Activated naive CD8-positive, alpha-beta T cell (primary cell): ENCODE data around the gene NBPF8.
"Not testable (repeated sequence)": the region's sequence is repeated elsewhere in the genome, so short reads cannot be mapped to it uniquely, and the experiment has no call there.

Source experiments
- H3K27ac Mint-ChIP-seq: one replicate; pipeline ENCODE4 v1.8.0; 2021; ENCODE audit warnings: mixed read lengths
- H3K27me3 Mint-ChIP-seq: one replicate; pipeline ENCODE4 v1.8.0; 2021; ENCODE audit warnings: mixed read lengths
- H3K36me3 Mint-ChIP-seq: one replicate; pipeline ENCODE4 v1.8.0; 2021; ENCODE audit warnings: mixed read lengths
- H3K4me1 Mint-ChIP-seq: one replicate; pipeline ENCODE4 v1.8.0; 2021; ENCODE audit warnings: low read depth, mixed read lengths
- H3K4me3 Mint-ChIP-seq: one replicate; pipeline ENCODE4 v1.8.0; 2021; ENCODE audit warnings: mild to moderate bottlenecking, mixed read lengths
- H3K9me3 Mint-ChIP-seq: one replicate; pipeline ENCODE4 v1.8.0; 2021; ENCODE audit warnings: low read depth, mixed read lengths

The NBPF8 gene

GRCh38 chr1:120414911-120415480 is at the start of gene NBPF8:
Gene NBPF8 (plus strand): TSS chr1:120415035. CDS start chr1:120436523, 21,488 bp downstream.
- not testable (repeated sequence) for H3K27me3 Mint-ChIP-seq, H3K4me1 Mint-ChIP-seq, H3K9me3 Mint-ChIP-seq, H3K36me3 Mint-ChIP-seq
- Mint-ChIP-seq H3K4me3 (peak within 1 kb of the TSS; percentile 95), H3K27ac (peak within 1 kb of the TSS; percentile 87)

- H3K36me3 Mint-ChIP-seq, H3K9me3 Mint-ChIP-seq, H3K4me1 Mint-ChIP-seq, H3K27ac Mint-ChIP-seq, H3K27me3 Mint-ChIP-seq, H3K4me3 Mint-ChIP-seq: not testable (repeated sequence)
Measured at GRCh38 chr1:120367709-120368108, 47.1 kb upstream of the NBPF8 start.

- not testable (repeated sequence) for H3K27ac Mint-ChIP-seq, H3K4me1 Mint-ChIP-seq, H3K4me3 Mint-ChIP-seq
Measured at GRCh38 chr1:120386651-120387050, 28.2 kb upstream of the NBPF8 start.

GRCh38 chr1:120388597-120389126 is 26.2 kb upstream of the NBPF8 start:
- not testable (repeated sequence) for H3K9me3 Mint-ChIP-seq, H3K4me3 Mint-ChIP-seq, H3K27ac Mint-ChIP-seq, H3K27me3 Mint-ChIP-seq, H3K36me3 Mint-ChIP-seq, H3K4me1 Mint-ChIP-seq

More at GRCh38 chr1:120386651-120387050, 28.2 kb upstream of the NBPF8 start:
- not testable (repeated sequence) for H3K9me3 Mint-ChIP-seq, H3K27me3 Mint-ChIP-seq, H3K36me3 Mint-ChIP-seq

DNA sequence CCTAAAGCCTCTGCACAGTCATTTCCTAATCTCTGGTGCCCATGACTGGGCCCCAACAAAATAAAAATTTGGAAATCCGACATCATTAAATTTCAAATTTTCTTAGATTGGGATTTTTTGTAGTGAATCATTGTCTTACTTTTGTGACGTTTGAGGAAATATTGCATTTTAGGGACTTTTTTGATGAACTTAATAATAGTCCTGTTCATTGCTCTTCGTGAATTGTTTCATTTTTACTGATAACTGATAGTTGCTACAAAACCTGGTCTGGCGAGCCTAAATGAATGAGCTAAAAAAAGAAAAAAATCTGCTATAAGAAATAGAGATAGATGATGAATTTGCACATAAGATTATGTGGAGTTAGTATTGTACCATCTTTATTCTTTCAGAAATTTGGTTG is 23.5 kb upstream of the NBPF8 start:
- H3K9me3 Mint-ChIP-seq, result not testable (repeated sequence)

DNA sequence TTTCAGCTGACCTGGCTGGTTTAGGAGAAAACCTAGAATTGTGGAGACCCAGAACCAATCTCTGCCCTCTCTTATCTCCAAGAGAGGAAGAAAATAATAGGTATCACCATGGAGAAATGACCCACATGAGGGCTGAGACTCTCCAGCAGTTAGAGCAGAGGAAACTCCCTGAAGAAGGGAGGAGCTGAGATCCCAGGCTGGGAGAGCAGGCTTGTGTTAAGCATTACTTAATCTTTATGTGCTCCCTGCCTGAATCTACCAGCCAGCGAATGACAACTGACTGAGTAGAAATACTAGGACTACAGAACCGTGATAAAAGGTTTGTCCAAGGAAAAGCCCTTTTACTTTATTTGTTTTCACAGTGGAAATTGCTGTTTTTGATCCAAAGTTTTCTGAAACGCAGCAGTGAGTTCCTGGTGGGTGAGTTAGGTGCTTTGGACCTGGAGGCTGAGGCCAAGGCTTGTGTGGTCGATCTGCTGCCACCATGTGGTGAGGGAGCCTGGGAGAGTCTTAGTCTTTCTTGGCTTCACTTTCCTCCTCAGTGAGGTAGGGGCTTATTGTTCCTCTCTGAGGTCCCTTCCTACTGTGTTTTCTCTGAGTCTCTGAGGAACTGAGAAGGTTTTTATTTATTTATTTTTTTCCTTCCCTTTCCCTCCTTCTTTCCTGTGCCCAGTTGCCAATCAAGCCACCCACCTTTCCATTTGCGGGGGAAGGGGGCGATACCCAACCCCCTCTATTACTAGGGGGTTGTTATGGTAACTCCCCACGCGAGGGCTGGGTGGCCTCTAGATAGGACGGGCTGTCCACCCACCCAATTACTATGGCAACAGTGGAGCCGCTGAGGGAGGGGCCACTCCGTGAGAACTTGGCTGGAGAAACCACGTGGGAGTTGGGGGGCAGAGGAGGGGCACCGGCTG is 21.3 kb upstream of the NBPF8 start:
- not testable (repeated sequence) for H3K9me3 Mint-ChIP-seq, H3K36me3 Mint-ChIP-seq, H3K4me1 Mint-ChIP-seq, H3K27me3 Mint-ChIP-seq, H3K27ac Mint-ChIP-seq, H3K4me3 Mint-ChIP-seq

More for the DNA sequence above, 23.5 kb upstream of the NBPF8 start:
- not testable (repeated sequence) for H3K27me3 Mint-ChIP-seq, H3K4me3 Mint-ChIP-seq, H3K27ac Mint-ChIP-seq, H3K36me3 Mint-ChIP-seq, H3K4me1 Mint-ChIP-seq

- H3K27me3 Mint-ChIP-seq, result not testable (repeated sequence)
Measured at GRCh38 chr1:120405348-120405747, 9.5 kb upstream of the NBPF8 start.

DNA sequence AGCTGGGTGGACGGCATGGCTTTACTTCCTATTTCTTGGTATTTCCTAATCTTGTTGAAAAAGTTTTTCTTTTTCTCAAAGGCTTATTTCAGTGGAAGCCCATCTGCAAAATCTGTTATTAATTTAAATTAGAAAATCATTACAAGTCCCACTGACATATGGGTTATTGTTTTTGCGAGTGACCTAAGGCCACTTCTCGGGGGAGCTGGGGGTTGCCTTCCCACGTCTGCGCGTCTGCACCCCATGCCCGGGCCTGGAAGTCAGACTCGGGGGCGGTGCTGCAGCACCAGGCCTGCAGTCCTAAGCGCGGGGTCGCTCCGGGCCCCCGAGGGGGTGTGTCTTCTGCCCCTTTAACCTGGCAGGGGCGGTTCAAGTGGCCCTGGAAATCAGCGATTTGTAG is 384 bp upstream of the NBPF8 start:
- H3K27ac Mint-ChIP-seq, H3K4me3 Mint-ChIP-seq, H3K27me3 Mint-ChIP-seq, H3K36me3 Mint-ChIP-seq, H3K4me1 Mint-ChIP-seq, H3K9me3 Mint-ChIP-seq: not testable (repeated sequence)

More at GRCh38 chr1:120405348-120405747, 9.5 kb upstream of the NBPF8 start:
- not testable (repeated sequence) for H3K4me1 Mint-ChIP-seq, H3K4me3 Mint-ChIP-seq, H3K36me3 Mint-ChIP-seq, H3K27ac Mint-ChIP-seq, H3K9me3 Mint-ChIP-seq

DNA sequence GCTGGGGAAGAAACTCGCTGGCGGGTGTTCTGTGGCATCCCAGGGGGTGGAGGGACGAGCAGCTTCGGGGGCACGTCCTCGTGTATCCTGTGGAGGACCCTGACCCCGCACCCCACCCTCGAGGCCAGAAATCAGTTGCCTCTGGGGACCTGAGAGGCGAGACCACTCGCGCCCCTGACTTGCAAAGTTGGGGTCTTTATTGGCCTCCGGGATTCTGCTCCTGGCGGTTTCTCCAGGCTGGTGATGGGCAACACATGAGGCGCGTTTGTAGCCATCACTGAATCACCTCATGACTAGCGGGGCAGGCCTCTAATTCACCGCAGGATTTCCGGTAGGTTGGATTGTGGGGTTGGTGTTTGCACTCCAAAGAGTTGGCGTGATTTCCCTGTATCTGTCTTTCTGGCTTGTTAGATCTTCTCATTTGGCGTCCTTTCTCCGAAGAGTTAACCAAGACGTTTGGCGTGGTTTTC is 692 bp downstream of the NBPF8 start:
- not testable (repeated sequence) for H3K9me3 Mint-ChIP-seq, H3K4me1 Mint-ChIP-seq, H3K27me3 Mint-ChIP-seq, H3K36me3 Mint-ChIP-seq
- peak overlapping the region; percentile 87 for H3K27ac Mint-ChIP-seq
- peak overlapping the region; percentile 95 for H3K4me3 Mint-ChIP-seq

- H3K9me3 Mint-ChIP-seq, H3K4me1 Mint-ChIP-seq, H3K36me3 Mint-ChIP-seq, H3K4me3 Mint-ChIP-seq, H3K27me3 Mint-ChIP-seq, H3K27ac Mint-ChIP-seq: not testable (repeated sequence)
Measured at GRCh38 chr1:120425063-120425462, 10.2 kb downstream of the NBPF8 start.

GRCh38 chr1:120431626-120432025 is 16.8 kb downstream of the NBPF8 start:
- not testable (repeated sequence) for H3K27me3 Mint-ChIP-seq, H3K27ac Mint-ChIP-seq, H3K4me1 Mint-ChIP-seq, H3K4me3 Mint-ChIP-seq, H3K36me3 Mint-ChIP-seq, H3K9me3 Mint-ChIP-seq

DNA sequence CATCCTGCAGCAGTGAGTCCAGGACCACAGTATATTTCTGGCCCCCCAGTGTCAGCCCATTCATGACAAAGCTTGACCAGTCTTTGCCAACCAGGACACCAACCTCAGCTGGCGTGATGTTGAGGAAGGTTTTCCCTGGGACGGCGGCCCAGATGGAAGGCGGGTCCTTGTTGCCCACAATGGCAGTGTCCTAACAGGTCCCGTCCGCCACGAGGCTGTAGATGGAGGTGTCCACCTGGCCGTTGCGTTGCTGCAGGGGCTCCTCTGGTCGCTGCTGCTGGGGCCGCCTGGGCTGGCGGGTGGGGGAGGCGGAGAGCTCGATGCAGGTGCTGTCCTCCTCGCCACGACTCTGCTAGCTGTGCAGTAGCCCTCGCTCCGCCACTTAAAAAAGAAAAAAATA is 19.0 kb downstream of the NBPF8 start:
- not testable (repeated sequence) for H3K9me3 Mint-ChIP-seq, H3K27ac Mint-ChIP-seq, H3K4me3 Mint-ChIP-seq

DNA sequence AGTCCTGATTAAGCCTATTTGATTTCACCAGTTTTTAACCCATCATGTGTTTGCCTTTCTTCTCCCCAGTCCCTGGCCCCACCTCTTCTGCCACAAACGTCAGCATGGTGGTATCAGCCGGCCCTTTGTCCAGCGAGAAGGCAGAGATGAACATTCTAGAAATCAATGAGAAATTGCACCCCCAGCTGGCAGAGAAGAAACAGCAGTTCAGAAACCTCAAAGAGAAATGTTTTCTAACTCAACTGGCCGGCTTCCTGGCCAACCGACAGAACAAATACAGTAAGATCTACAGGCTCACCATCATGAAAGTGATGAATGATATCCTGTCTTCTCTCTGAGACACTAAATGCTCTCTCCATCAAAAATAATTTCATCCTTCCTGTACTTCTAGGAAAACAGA is 34.3 kb downstream of the NBPF8 start:
- not testable (repeated sequence) for H3K4me3 Mint-ChIP-seq, H3K36me3 Mint-ChIP-seq, H3K4me1 Mint-ChIP-seq, H3K27ac Mint-ChIP-seq, H3K27me3 Mint-ChIP-seq, H3K9me3 Mint-ChIP-seq

More for the DNA sequence above, 19.0 kb downstream of the NBPF8 start:
- not testable (repeated sequence) for H3K27me3 Mint-ChIP-seq, H3K4me1 Mint-ChIP-seq, H3K36me3 Mint-ChIP-seq
